ENCODE measurements around the gene KCNG1. TPM values are rescaled to one million over a fixed set of nuclear protein-coding genes. Genes with fewer than 3 reads are reported as not detected.

Gene KCNG1
- total and polyA plus RNA-seq, 2 of the 4 experiments (the other 2 are of a cell fraction) = 23.7 to 51.4 TPM

- no peak overlapping the region for H3K4me2 ChIP-seq (ENCODE audit: low read depth, low read length)
- H3K27ac ChIP-seq (ENCODE audit: insufficient read depth, low read length) = no peak overlapping the region
- no peak overlapping the region for H2BK20ac ChIP-seq (ENCODE audit: low read depth, low read length)
- no peak overlapping the region for H4K5ac ChIP-seq (ENCODE audit: low read depth, low read length)
- no peak overlapping the region for H3K9ac ChIP-seq (ENCODE audit: low read depth, low read length)
- H3K56ac ChIP-seq (ENCODE audit: extremely low read depth, insufficient read depth, low read length) = no peak overlapping the region
- DNase-seq = no peak
- H3K27me3 ChIP-seq (ENCODE audit: control insufficient read depth, insufficient read depth, low read length) = no peaks in the 10 kb centered on the region
- H4K20me1 ChIP-seq (ENCODE audit: insufficient read depth, low read length) = peaks cover 8% of the 10 kb centered on the region; the same call in 1 of the 2 replicates
- no peaks in the 10 kb centered on the region for H3K9me1 ChIP-seq (ENCODE audit: insufficient read depth, low read length)
- no peak overlapping the region for H3K4me3 ChIP-seq (ENCODE audit: insufficient read depth, low read depth, low read length)
- no peak overlapping the region for H4K91ac ChIP-seq (ENCODE audit: insufficient read depth, low read depth, low read length)
- dilution Hi-C loops (cut with HindIII; ENCODE audit: low sequenced_read_pairs, unreplicated experiment) (no loop called here), in situ Hi-C loops (cut with MboI; ENCODE audit: low sequenced_read_pairs) (no loop called here), intact Hi-C loops (cut with micrococcal nuclease) (loop anchor here (10.0 kb wide), 1 partner anchor 205 kb away; no protein-coding TSS in a partner anchor)
- H2BK120ac ChIP-seq (ENCODE audit: low read depth, low read length) = no peak overlapping the region
- CTCF ChIA-PET = no interaction called here
- TF ChIP-seq USF2 (IDR thresholded peaks at IDR 0.05; ENCODE audit: low read depth, low read length) (no peak), RFX5 (IDR thresholded peaks at IDR 0.05; ENCODE audit: low read depth, low read length) (no peak), ELK1 (IDR thresholded peaks at IDR 0.05; ENCODE audit: borderline replicate concordance, low read depth, low read length) (no peak), SMC3 (IDR thresholded peaks at IDR 0.05; ENCODE audit: low read depth, low read length) (no peak), CHD1 (IDR thresholded peaks at IDR 0.05; ENCODE audit: low read depth, low read length) (no peak), POLR2A (IDR thresholded peaks at IDR 0.05; ENCODE audit: low read depth, low read length) (no peak), FOS (IDR thresholded peaks at IDR 0.05; ENCODE audit: low read depth, low read length) (no peak), MXI1 (IDR thresholded peaks at IDR 0.05; ENCODE audit: borderline replicate concordance, low read depth, low read length) (no peak), MAZ (IDR thresholded peaks at IDR 0.05; ENCODE audit: borderline replicate concordance, low read depth, low read length) (no peak), BHLHE40 (IDR thresholded peaks at IDR 0.05; ENCODE audit: low read depth, low read length) (no peak), RAD21 (IDR thresholded peaks at IDR 0.05; ENCODE audit: low read length) (no peak), CTCF (conservative IDR thresholded peaks at IDR 0.05; ENCODE audit: low read depth, low read length) (no peak), RCOR1 (IDR thresholded peaks at IDR 0.05; ENCODE audit: insufficient replicate concordance, low read length) (no peak), MAFK (IDR thresholded peaks at IDR 0.05; ENCODE audit: low read depth, low read length) (no peak), CEBPB (IDR thresholded peaks at IDR 0.05; ENCODE audit: low read depth, low read length) (no peak), NFE2L2 (IDR thresholded peaks at IDR 0.05; ENCODE audit: low read depth, low read length) (no peak)
- H2AK5ac ChIP-seq (ENCODE audit: low read depth, low read length) = no peak overlapping the region
- peaks cover 3% of the 10 kb centered on the region for H3K4me1 ChIP-seq (ENCODE audit: control insufficient read depth, insufficient read depth, low read length)
- no peak overlapping the region for H3K4ac ChIP-seq (ENCODE audit: low read depth, low read length)
- H2AFZ ChIP-seq (replicated peaks; ENCODE audit: low read length, poor library complexity) = no peak overlapping the region
- H3K14ac ChIP-seq (replicated peaks; ENCODE audit: low read depth, low read length) = no peak overlapping the region
- peaks cover 19% of the 10 kb centered on the region for H3K36me3 ChIP-seq (ENCODE audit: control insufficient read depth, insufficient read depth, low read length)
- no peak for ATAC-seq (ENCODE audit: low read depth)
- POLR2A ChIA-PET (ENCODE audit: unreplicated experiment) = no interaction called here
- H4K8ac ChIP-seq (ENCODE audit: low read depth in 2 of 2, low read length in 2 of 2) = no peak overlapping the region
- H3K9me3 ChIP-seq (ENCODE audit: control insufficient read depth, insufficient read depth, low read length) = no peaks in the 10 kb centered on the region
- peaks cover 39 to 55% of the 10 kb centered on the region in 2 experiments for H3K79me1 ChIP-seq (ENCODE audit: low read depth in 1 of 2, low read length in 2 of 2)
- WGBS, 2 experiments (ENCODE audit: extremely low coverage in 2 of 2, insufficient read length in 1 of 2) = 90% methylated on average over 47 of the region's 58 CpGs; no CpG with 5 or more reads in 1 of the 2 experiments
- no peak overlapping the region for H3K18ac ChIP-seq (ENCODE audit: low read depth, low read length)
- no peak overlapping the region for H2BK15ac ChIP-seq (ENCODE audit: low read depth, low read length)
- no peak overlapping the region for H3K23ac ChIP-seq (ENCODE audit: low read depth, low read length)
- H2AK9ac ChIP-seq (replicated peaks; ENCODE audit: low read depth, low read length, poor library complexity) = peak overlapping the region; percentile 48
- BruUV-seq (replicated peaks) = no TSS peak
- H2BK5ac ChIP-seq (ENCODE audit: low read depth, low read length, poor library complexity, severe bottlenecking) = no peak overlapping the region
Measured at GRCh38 chr20:51009303-51010042, 13.4 kb downstream of the KCNG1 start.

Measured in IMR-90 (cell line).